Spleen (tissue), 7 donors: Measurements from ENCODE around the gene MYO18A.

ENCODE experiments used
- POLR2A ChIP-seq, 3 donors: fragments of 450-650 bp; IDR thresholded peaks; one replicate each; pipeline ENCODE4 v1.5.1; 2017; ENCODE audit warnings: antibody characterized with exemption in 3 of 3, mild to moderate bottlenecking in 1 of 3
- POLR2AphosphoS5 ChIP-seq, 3 donors: sonication (generic); formaldehyde crosslinking; IDR thresholded peaks; one replicate each; pipeline ENCODE4 v1.5.1; 2017; ENCODE audit warnings: antibody characterized with exemption in 3 of 3
- TF ChIP-seq, protein P1 (sequence below), 11 experiments: fragments of 200-600 bp in 7 of 11; fragments of 450-650 bp in 4 of 11; sonication (generic) in 4 of 11; IDR thresholded peaks in 8 of 11; conservative IDR thresholded peaks in 3 of 11; 1 replicate in 7 of 11; 2 replicates in 4 of 11; pipeline versions ENCODE4 v1.4.0 to v1.8.0; 2016 to 2021; ENCODE audit warnings: antibody characterized with exemption in 11 of 11, inconsistent platforms in 4 of 11, mild to moderate bottlenecking in 1 of 11
- donor health status: DM: no; HTN: no; CAD: no; lungs with moderate emphysema.
- donor health status: DM: no; HTN: no; CAD: no.
- donor health status: DM: no; HTN: no; CAD: no.

DNA sequence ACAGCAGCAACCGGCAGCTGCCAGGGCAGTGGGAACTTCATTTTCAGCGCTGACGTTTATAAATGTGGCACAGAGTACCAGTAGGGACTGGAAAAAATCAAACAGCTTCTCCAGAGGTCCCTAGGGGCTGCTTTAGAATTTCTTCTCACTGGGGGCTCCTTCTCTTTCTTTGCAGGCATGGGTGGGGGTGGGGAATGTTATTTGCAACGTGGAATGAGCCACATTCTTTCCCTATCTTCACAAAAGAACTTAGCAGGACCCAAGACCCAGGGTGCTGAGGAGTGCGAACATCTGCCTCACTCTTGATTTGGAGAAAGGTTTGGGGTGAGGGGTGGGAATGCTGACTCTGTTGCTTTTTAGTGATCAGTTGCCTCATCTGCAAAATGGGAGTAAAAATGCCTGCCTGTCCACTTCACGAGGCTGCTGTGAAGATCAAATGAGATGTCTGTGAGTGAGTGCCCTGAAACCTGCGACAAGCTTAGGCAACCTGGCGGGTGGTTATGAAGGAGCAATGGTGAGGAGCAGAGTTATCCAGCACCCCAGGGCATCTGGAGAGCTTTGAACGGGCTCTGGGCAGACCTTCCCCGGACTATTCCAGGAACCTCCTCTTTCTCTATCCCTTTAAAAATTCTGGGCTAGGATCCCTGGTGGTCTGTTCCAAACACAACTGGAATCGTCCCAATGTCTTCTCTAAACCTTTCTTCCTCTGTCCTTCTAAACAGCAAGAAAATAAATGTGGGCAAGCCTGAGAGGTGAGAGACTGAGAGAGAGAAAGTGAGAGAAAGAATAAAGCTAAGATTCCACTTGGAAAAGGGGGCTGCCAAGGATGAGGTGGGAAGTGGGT is 148.0 kb downstream of the MYO18A start:
- TF ChIP-seq, protein P1, sequence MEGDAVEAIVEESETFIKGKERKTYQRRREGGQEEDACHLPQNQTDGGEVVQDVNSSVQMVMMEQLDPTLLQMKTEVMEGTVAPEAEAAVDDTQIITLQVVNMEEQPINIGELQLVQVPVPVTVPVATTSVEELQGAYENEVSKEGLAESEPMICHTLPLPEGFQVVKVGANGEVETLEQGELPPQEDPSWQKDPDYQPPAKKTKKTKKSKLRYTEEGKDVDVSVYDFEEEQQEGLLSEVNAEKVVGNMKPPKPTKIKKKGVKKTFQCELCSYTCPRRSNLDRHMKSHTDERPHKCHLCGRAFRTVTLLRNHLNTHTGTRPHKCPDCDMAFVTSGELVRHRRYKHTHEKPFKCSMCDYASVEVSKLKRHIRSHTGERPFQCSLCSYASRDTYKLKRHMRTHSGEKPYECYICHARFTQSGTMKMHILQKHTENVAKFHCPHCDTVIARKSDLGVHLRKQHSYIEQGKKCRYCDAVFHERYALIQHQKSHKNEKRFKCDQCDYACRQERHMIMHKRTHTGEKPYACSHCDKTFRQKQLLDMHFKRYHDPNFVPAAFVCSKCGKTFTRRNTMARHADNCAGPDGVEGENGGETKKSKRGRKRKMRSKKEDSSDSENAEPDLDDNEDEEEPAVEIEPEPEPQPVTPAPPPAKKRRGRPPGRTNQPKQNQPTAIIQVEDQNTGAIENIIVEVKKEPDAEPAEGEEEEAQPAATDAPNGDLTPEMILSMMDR (IDR thresholded peaks at IDR 0.05 in 8 of 11, conservative IDR thresholded peaks at IDR 0.05 in 3 of 11), result no peak
- TF ChIP-seq POLR2AphosphoS5 (IDR thresholded peaks at IDR 0.05), result no peak
- no peak for TF ChIP-seq POLR2A (IDR thresholded peaks at IDR 0.05)
